ENCODE measurements around the gene BAAT.
A peak's percentile ranks its signal among the peaks of the same experiment; 100 is the strongest.

Gene BAAT

DNA sequence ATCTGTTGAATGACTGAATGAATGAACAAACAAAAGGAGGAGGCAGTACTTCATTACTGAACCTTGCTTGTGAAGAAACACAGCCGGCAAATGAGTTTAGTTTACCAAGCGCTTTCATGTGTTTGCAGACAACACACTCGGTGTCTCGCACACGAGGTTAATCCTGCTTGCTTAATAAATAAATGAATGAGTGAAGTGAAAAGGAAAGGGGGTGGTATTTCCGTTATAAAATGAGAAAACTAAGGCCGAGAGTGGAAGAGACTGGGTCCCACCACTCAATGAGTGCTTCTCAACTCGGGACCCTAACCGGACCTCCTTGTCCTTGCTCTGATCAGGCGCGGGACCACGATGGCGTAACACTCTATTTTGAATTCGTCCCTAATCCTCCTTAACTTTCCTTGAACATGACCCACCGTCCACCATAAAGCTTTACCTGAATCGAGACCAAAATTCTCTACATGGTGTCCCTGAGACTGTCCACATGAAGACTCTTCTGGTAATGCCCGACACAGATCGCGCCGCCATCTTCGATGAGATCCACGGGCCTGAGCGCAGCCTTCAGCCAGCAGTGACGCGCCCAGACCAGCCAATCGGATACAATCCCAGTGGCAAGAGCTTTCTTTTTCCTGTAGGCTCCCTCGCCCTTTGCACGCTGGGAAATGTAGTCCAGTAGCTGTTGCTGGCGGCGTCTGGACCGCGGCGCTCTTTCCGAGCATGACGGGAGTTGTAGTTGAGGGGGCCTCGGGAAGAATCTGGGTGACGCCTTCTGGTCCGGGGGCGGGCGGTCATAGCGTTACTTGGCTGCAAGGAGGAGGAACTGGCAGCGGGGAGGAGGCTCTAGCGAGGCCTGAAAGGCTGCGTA lies 13.5 kb upstream of the BAAT start, which contains the start of the genes MRPL50 and ZNF189:
MRPL50 (minus strand) TSS at position 551 of the 862 bp plus-strand sequence; CDS start at position 525, 26 bp downstream.
ZNF189 (plus strand) TSS at position 784 of the 862 bp plus-strand sequence. CDS start 306 bp downstream, outside the sequence.
- DNase-seq (ENCODE audit: low spot score), result peak; percentile 99

DNA sequence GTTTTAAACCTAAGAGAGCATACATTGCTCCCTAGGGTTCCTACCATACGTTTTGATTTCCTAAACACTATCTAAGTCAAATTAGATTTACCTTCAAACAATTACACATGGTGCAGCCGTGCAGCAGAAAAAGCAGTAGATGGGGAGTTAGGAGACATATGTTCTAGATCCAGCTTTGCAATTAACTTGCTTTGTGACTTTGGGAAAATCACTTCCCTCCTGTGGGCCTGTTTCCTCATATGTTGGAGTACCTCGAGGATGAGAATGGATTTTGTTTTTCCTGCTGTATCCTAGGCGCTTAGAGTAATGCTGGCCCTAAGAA lies 12.9 kb upstream of the BAAT start:
- peak; percentile 21 for DNase-seq (ENCODE audit: low spot score)

DNA sequence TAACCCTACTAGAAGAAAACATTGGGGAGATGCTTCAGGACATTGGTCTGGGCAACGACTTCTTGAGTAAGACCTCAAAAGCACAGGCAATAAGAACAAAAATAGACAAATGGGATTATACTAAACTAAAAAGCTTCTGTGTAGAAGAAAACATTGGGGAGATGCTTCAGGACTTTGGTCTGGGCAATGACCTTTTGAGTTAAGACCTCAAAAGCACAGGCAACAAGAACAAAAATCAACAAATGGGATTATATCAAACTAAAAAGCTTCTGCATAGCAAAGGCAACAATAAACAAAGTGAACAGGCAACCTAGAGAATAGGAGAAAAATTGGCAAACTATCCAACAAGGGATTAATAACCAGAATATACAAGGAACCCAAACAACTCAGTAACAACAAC lies 9.9 kb upstream of the BAAT start:
- no peak for DNase-seq (ENCODE audit: low spot score)

DNA sequence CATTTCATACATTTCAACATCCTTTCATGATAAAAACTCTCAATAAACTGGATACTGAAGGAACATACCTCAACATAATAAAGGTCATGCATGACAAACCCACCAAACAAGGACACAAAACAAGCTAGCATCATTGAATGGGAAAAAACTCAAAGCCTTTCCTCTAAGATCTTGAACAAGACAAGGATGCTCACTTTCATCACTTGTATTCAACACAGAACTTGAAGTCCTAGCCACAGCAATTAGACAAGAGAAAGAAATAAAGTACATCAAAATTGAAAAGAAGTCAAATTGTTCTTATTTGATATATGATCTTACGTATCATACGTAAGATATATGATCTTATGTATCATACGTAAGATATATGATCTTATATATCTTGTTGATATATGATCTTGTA lies 8.3 kb upstream of the BAAT start:
- DNase-seq (ENCODE audit: low spot score), result no peak

DNA sequence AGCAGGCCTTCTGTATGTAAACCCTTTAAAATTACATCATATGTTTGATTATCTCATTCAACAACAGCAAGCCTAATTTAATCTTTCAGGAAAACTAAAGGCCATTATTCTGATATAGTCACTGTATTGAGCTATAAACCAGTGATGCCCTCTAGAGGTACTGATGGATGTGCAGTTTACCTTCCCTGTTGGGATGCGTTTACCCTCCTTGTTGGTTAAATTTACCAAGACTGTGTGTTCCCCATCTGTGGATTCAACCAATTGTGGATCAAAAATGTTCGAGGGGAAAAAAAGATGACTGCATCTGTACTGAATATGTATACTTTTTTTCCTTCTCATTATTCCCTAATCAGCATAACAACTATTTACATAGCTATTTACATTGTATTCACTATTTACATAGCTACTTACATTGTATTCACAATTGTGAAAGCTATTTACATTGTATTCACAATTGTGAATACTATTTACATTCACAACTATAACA lies 3.7 kb upstream of the BAAT start:
- DNase-seq (ENCODE audit: low spot score), result no peak

DNA sequence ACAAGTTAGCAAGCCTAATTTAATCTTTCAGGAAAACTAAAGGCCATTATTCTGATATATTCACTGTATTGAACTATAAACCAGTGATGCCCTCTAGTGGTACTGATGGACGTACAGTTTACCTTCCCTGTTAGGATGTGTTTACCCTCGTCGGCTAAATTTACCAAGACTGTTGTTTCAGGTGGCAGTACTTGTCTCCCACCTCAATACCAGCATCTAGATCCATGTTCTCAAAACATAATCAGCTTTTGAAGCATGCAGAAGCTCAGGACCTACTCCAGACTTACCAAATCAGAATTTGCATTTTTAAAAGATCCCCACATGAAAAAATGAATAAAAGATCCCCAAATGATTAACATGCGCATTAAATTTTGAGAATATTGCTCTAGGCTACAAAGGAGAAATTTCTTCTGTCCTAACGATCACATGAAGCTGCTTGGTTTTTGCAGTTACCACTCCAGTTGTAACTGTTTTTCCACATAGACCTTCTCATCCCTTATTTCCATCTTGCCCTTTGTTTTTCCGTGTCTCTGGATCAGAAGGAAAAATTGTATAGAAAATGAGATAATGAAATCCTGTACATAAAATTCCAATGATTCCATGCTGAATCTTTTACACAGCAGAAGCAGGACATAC lies 3.2 kb upstream of the BAAT start:
- DNase-seq (ENCODE audit: low spot score), result peak; percentile 56

DNA sequence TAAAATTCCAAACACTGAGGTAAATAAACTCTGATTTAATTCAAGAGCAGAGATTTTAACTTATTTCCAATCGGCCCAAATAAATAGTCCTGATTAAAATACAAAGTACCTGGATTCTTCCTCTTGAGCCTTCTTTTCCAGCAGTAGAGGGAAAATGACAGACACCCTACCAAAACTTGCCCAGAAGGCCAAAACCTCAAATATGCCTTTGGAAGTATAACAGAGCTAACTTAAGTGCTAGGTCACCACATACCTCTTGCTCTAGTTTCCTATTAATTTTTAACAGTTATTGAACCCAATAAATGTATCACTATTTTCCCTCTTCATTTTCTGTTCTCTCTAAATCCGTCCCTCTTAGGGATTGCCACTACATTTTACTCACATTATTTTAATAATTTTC lies 1.4 kb downstream of the BAAT start:
- DNase-seq (ENCODE audit: low spot score), result peak; percentile 76

DNA sequence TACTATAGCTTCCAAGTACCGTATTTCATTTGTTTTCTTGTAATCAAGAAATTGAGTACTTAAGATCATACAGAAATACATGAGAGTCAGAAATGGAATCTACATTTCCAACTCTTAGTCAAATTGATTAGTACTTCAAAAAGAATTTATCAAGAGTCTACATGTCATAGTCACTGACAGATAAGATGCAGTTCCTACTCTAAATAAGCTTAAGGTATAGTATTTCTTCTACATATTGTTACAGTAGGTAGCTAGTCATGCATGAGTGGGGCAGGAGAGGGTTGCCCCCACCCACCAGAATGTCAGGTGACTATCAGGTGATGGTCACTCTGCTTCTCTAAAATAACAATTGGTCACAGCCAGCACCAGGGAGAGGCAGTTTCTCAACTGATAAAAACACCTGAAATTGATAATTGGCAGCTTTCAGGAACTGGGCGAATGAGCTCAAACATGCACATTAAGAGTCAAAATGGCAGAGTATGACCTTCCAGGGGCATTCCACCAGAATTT lies 2.9 kb downstream of the BAAT start:
- peak; percentile 25 for DNase-seq (ENCODE audit: low spot score)

DNA sequence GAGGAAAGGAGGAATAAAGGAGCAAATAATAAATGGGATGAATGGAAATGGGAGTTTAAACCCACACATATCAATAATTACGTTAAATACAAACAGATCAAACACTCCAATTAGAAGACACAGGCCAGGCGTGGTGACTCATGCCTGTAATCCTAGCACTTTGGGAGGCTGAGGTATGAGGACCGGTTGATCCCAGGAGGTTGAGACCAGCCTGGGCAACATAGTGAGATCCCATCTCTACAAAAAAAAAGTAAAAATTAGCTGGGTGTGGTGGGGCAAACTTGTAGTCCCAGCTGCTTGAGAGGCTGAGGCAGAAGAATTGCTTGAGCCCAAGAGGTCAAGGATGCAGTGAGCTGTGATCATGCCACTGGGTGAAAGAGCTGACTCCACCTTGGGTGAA lies 3.7 kb downstream of the BAAT start:
- DNase-seq (ENCODE audit: low spot score), result no peak

DNA sequence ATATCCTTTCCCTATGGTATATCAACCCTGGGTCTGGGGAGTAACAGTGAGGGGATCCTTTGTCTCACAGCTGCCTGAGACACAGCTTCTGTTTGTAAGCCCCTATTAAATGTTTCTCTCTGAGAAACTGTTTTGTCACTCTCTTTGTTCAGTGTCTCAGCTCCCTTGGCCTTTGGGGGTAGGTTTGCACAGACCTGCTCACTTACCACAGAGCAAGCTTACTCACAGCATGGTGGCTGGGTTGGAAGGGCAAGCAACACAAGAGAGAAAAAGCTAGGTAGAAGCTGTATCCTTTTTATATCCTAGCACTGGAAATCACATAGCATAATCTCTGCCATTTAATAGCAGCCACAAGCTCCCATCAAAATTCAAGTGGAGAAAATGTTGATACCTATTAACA lies 4.5 kb downstream of the BAAT start:
- DNase-seq (ENCODE audit: low spot score), result peak; percentile 12

DNA sequence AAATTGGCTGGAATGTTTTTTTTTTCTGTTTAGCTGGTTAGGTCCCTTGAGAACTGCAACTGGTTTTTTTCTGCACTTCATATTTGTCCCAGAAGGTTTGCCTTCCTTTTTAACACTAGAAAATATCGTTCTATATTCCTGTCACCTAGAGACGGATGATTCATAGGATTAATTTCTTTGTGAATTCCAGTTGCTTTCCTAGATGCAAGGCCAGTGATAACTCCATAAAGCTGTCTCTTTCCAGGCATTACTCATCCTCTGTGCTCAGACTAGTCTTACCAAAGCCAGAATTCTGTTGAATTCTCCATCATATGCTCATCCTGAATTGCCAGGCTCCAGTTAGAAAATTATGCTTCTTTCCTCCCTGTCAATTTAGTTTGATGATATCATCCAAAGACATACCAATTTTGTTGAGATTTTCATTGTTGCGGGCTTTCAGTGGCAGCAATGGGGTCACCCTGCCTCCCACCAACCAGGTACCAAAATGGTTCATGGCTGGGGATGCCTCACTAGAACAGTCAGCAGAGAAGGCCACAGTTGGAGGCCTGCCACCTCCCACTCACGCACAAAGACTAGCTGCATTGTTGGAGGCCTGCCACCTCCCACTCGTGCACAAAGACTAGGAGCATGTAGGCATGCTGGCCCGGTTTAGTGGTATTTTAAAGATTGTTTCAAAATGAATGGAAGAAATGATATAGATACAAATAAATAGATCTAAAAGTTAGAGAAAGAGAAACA lies 8.5 kb downstream of the BAAT start:
- DNase-seq (ENCODE audit: low spot score), result peak; percentile 63

DNA sequence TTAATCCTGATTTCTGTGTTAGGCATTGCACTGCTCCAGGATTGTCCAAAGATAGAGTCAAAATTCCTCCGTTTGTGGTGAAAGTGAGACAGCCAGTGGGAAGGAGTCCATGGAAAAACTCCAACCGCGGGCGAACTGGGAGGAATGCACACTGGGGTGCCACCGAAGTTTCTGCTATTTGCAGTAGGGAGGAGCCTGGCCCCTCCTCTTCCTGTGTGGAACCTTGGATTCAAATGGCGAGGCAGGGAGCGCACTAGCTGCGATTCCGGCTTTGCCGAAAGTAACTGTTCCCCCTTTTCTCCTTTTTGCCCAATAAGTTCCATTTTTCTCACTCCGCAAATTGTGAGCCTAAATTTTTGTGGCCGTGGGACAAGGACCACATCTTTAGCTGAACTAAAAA lies 9.3 kb downstream of the BAAT start:
- DNase-seq (ENCODE audit: low spot score), result no peak

DNA sequence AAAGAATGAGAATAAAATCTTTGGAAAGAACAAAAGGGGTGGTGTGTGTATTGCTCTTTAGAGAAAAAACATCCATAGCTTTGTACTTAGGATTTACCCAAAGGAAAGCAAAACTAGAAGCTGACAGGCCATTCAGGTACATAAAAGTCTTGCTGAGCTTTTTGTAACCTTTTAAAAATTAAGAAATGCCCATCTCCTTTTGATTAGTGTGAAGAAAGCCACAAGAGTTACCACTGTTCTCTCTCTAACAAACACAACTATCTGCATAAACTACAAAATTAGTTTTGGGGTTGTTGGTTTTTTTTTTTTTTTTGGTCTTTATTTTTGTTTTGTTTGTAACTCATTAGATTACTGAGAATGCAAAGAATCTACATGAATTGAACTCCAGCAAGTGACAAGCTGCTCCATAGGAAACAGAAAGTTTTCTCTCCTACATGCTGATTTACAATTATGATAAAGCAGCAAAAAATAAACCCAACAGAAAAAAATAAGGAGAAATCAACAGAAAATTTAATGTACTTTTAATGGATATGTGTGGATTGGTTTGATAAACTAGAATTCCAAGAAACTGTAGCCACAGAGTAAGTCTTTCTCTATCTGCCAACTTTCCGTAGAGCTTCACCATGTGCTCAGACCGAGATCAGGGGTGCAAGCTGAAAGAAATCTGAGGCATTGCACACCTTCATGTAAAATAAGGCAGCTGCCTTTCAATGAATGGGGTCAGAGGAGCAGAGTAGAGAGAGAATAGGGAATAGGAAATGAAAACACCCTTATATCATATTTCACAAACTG lies 12.3 kb downstream of the BAAT start:
- no peak for DNase-seq (ENCODE audit: low spot score)

DNA sequence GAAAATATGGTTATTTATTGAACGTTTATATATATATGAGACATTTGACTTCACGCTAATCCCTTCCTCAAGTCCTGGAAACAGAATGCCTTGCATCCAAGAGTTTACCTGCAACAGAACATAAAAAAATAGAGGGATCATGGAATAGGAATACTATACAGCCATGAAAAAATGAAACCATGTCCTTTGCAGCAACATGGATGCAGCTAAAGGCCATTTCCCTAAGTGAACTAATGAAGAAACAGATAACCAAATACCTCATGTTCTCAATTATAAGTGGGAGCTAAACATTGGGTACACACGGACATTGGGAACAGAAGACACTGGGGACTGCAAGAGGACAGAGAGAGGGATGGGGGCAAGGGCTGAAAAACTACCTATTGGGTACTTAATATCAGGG lies 13.0 kb downstream of the BAAT start:
- no peak for DNase-seq (ENCODE audit: low spot score)

DNA sequence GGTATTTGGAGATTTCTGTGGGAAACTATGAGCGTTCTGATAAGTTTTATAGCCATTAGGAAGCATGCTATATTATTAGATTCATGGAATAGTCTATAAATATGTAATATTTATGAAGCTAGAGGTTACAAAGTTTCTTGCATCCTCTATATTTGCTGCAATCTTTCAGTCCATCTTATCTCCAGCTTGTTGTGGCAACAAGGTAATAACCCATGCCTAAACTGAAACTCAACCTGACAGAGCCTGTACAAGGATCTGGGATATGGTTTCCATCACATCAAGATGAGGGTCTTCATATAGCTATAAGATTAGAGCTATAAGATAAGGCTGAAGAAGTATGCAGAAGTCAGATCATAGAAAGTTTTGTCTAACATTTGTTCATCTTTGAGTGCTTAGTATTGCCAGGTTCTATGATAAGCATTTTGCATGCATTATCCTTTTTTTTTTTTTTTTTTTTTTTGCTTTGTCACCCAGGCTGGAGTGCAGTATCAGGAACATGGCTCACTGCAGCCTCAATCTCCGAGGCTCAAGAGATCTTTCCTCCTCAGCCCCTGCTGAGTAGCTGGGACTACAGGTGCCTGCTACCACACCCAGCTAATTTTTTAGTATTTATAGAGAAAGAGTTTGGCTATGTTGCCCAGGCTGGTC lies 14.8 kb downstream of the BAAT start:
- no peak for DNase-seq (ENCODE audit: low spot score)

DNA sequence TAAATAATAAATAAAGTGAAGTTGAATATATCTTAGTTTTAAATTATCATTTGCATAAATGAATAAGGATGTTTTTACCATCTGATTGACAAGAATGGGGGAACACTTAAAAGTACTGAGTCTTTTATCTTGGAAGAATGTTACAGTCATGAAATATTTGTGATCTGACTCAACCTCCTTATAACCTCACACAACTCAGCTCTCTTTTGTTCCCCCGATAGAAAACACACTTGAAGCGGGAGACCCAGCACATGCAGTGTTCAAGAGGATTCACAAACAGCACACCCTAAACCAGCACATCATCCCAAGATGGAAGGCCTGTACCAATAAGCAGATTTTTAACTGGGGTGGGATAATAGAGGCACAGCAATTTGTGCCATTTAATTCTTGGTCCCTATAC lies 15.5 kb downstream of the BAAT start:
- DNase-seq (ENCODE audit: low spot score), result peak; percentile 54

DNA sequence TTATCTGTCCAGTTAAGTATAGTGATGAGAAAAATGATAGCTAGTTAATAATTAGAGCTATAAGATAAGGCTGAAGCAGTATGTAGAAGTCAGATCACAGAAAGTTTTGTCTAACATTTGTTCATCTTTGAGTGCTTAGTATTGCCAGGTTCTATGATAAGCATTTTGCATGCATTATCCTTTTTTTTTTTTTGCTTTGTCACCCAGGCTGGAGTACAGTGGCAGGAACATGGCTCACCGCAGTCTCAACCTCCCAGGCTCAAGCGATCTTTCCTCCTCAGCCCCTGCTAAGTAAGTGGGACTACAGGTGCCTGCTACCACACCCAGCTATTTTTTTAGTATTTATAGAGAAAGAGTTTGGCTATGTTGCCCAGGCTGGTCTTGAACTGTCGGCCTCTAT lies 17.5 kb downstream of the BAAT start:
- DNase-seq (ENCODE audit: low spot score), result no peak

DNA sequence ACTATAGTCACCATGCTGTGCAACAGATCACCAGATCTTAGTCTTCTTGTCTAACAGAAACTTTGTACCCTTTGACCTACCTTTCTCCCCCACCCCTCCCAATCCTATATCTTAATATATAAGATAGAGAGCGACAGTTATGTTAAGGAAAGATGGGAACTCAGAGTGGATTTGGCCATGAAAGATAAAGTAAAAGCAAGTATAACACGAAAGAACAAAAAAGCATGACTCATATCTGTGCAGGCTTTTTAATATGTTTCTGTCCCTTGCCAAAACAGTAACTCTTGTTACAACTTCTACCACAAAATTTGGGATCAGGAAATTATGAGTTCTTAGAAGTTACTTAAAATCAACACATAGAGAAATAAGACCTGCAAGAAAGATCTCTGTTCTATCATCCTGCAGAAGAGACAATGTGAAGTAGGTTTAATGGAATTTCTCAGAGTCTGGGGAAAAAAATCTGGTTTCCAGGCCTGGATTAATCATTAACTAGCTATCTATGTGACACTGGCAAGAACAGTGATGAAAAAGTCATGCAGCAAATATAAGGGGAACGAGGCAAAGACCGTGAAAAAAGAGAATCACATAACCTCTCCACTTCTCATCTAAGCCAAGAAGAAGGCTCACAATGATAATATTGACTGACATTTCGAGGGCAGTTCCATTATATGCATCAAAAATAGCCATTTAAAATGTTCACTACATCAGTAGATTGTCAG lies 18.6 kb downstream of the BAAT start:
- peak; percentile 71 for DNase-seq (ENCODE audit: low spot score)

DNA sequence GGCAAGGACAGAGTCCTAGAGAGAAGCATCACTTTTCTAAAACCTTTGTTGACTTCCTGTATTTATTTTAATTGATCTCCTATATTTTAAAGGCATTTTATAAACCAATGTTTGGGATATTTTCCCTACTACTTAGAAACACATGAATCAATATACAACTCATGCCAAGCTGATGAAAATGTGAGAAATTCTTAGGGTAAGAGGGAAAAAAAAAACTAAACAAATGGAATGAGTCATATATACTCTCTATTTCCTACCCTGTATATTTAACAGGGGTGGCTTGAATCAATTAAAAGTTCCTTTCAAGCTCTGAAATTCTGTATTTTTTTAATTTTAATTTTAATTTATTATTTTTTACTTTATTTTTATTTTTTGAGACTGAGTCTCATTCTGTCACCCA lies 19.6 kb downstream of the BAAT start:
- peak; percentile 10 for DNase-seq (ENCODE audit: low spot score)

DNA sequence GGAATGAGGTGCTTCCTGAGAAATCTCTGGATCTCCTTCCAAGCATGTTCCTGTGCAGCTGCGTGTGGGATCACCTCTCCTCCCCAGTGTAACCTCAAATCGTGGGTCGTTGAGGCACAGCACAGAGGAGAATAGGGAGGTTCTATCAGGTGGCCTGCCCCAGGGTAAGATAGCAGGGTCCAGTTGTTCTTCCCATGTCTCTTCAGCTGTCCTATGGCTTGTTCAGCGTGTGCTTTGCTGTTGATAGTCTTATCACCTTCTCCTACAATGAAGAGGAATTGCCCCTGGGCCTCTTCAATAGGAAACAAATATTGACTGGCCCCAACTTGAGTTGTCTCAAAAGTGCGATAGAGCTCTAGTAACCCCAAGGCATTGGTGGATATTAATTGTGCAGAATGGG lies 22.4 kb downstream of the BAAT start:
- no peak for DNase-seq (ENCODE audit: low spot score)

DNA sequence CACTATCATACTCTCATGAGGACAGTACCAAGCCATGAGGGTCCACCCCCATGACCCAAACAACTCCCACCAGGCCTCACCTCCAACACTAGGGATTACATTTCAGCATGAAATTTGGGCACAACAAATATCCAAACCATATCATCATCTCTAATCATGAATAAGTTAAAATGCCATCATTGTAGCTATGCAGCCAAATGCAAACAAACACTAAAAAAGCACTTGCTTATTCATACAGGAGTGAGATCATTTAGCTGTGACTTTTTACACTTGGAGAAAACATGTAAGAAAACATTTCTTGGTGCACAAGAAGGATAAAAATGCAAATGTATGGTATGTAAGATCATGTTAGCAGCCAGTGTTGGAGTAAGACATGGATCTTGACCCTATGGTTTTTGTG lies 24.2 kb downstream of the BAAT start:
- DNase-seq (ENCODE audit: low spot score), result no peak

Measured in kidney tubule cell (primary cell).